Suprapubic skin (tissue), 3 donors: ENCODE measurements around the gene IST1.

Experiments used
- EP300 ChIP-seq: sonication (generic); formaldehyde crosslinking; IDR thresholded peaks from one replicate; pipeline ENCODE4 v1.6.1; 2017; ENCODE audit warnings: antibody characterized with exemption
- POLR2A ChIP-seq, 2 donors: fragments of 450-650 bp; IDR thresholded peaks; one replicate each; pipeline ENCODE4 v1.6.1; 2017; ENCODE audit warnings: antibody characterized with exemption in 2 of 2, mild to moderate bottlenecking in 2 of 2, moderate library complexity in 2 of 2
- TF ChIP-seq, protein P1 (sequence below), 2 donors: fragments of 200-600 bp in 1 of 2; fragments of 450-650 bp in 1 of 2; sonication (generic) in 1 of 2; IDR thresholded peaks; one replicate each; pipeline ENCODE4 v1.5.1; 2016 to 2019; ENCODE audit warnings: antibody characterized with exemption in 2 of 2, mild to moderate bottlenecking in 1 of 2, moderate library complexity in 1 of 2

- no peak for TF ChIP-seq POLR2A (IDR thresholded peaks at IDR 0.05)
- no peak for TF ChIP-seq EP300
- TF ChIP-seq, protein P1, sequence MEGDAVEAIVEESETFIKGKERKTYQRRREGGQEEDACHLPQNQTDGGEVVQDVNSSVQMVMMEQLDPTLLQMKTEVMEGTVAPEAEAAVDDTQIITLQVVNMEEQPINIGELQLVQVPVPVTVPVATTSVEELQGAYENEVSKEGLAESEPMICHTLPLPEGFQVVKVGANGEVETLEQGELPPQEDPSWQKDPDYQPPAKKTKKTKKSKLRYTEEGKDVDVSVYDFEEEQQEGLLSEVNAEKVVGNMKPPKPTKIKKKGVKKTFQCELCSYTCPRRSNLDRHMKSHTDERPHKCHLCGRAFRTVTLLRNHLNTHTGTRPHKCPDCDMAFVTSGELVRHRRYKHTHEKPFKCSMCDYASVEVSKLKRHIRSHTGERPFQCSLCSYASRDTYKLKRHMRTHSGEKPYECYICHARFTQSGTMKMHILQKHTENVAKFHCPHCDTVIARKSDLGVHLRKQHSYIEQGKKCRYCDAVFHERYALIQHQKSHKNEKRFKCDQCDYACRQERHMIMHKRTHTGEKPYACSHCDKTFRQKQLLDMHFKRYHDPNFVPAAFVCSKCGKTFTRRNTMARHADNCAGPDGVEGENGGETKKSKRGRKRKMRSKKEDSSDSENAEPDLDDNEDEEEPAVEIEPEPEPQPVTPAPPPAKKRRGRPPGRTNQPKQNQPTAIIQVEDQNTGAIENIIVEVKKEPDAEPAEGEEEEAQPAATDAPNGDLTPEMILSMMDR (IDR thresholded peaks at IDR 0.05) = no peak
Measured at GRCh38 chr16:71924710-71925109, 29.4 kb downstream of the IST1 start.
